ENCODE measurements around the gene ERCC5. TPM values are rescaled to one million over a fixed set of nuclear protein-coding genes. Genes with fewer than 3 reads are reported as not detected.

The ERCC5 gene
- total and polyA plus RNA-seq, 10 donors = 55.1 to 123 (median 74.8) TPM

- 90 to 92% (median 91%) methylated on average over 6 of the region's 6 CpGs for WGBS, 5 donors
- Histone ChIP-seq H3K4me3 (no peak overlapping the region), H3K36me3 (peaks cover 0 to 37% (median 15%) of the 10 kb centered on the region in 6 donors), H3K4me1 (peaks cover 21 to 80% (median 55%) of the 10 kb centered on the region in 6 donors), H3K27ac (no peak overlapping the region), H3K9me3 (no peaks in the 10 kb centered on the region), H3K27me3 (replicated peaks in 1 of 7) (no peaks in the 10 kb centered on the region)
- intact Hi-C loops (cut with DNase I; ENCODE audit: low total_unique reads) = loop anchor here (5.0 kb wide), 2 partner anchors 252 to 267 kb away; partner anchors contain the start of gene TPP2
- no peak for DNase-seq
- TF ChIP-seq CTCF (IDR thresholded peaks at IDR 0.05 in 8 of 11, conservative IDR thresholded peaks at IDR 0.05 in 3 of 11) (no peak), POLR2AphosphoS5 (IDR thresholded peaks at IDR 0.05) (no peak), POLR2A (IDR thresholded peaks at IDR 0.05) (no peak)
Measured at GRCh38 chr13:102848956-102849355, 3.1 kb downstream of the ERCC5 start.

GRCh38 chr13:102852556-102852955 is 6.7 kb downstream of the ERCC5 start:
- 84 to 92% (median 85%) methylated on average over 3 of the region's 3 CpGs for WGBS, 5 donors
- Histone ChIP-seq H3K4me3 (no peak overlapping the region), H3K9me3 (no peaks in the 10 kb centered on the region), H3K4me1 (peaks cover 19 to 84% (median 51%) of the 10 kb centered on the region in 6 donors), H3K27me3 (replicated peaks in 1 of 7) (no peaks in the 10 kb centered on the region), H3K27ac (no peak overlapping the region), H3K36me3 (peaks cover 2 to 73% (median 49%) of the 10 kb centered on the region in 6 donors)
- no peak for DNase-seq
- TF ChIP-seq CTCF (IDR thresholded peaks at IDR 0.05 in 8 of 11, conservative IDR thresholded peaks at IDR 0.05 in 3 of 11) (no peak), POLR2A (IDR thresholded peaks at IDR 0.05) (no peak), POLR2AphosphoS5 (IDR thresholded peaks at IDR 0.05) (no peak)
- intact Hi-C loops (cut with DNase I; ENCODE audit: low total_unique reads) = no loop called here

GRCh38 chr13:102854675-102855074 is 8.8 kb downstream of the ERCC5 start:
- intact Hi-C loops (cut with DNase I; ENCODE audit: low total_unique reads) = no loop called here
- WGBS, 5 donors = 11 to 81% (median 28%) methylated on average over 7 of the region's 7 CpGs
- no peaks in the 10 kb centered on the region for H3K27me3 ChIP-seq (replicated peaks in 1 of 7)

GRCh38 chr13:102856557-102856956 is 10.7 kb downstream of the ERCC5 start:
- 54 to 73% (median 62%) methylated on average over 5 to 6 of the region's 6 CpGs for WGBS, 5 donors
- intact Hi-C loops (cut with DNase I; ENCODE audit: low total_unique reads) = no loop called here
- DNase-seq = no peak

More at GRCh38 chr13:102854675-102855074, 8.8 kb downstream of the ERCC5 start:
- Histone ChIP-seq H3K36me3 (peaks cover 10 to 88% (median 66%) of the 10 kb centered on the region in 6 donors), H3K4me1 (peaks cover 3 to 62% (median 33%) of the 10 kb centered on the region in 6 donors), H3K9me3 (no peaks in the 10 kb centered on the region), H3K27ac (peak overlapping the region in 3 of 8 donors; percentile 2 to 36 (median 6)), H3K4me3 (no peak overlapping the region)
- no peak for TF ChIP-seq CTCF (IDR thresholded peaks at IDR 0.05 in 8 of 11, conservative IDR thresholded peaks at IDR 0.05 in 3 of 11)
- no peak for TF ChIP-seq POLR2A (IDR thresholded peaks at IDR 0.05)
- TF ChIP-seq POLR2AphosphoS5 (IDR thresholded peaks at IDR 0.05) = no peak
- no peak for DNase-seq

More at GRCh38 chr13:102856557-102856956, 10.7 kb downstream of the ERCC5 start:
- peaks cover 13 to 98% (median 84%) of the 10 kb centered on the region in 6 donors for H3K36me3 ChIP-seq
- peaks cover 3 to 46% (median 24%) of the 10 kb centered on the region in 6 donors for H3K4me1 ChIP-seq
- H3K4me3 ChIP-seq = no peak overlapping the region
- H3K9me3 ChIP-seq = no peaks in the 10 kb centered on the region
- no peaks in the 10 kb centered on the region for H3K27me3 ChIP-seq (replicated peaks in 1 of 7)
- no peak overlapping the region for H3K27ac ChIP-seq
- no peak for TF ChIP-seq POLR2A (IDR thresholded peaks at IDR 0.05)
- no peak for TF ChIP-seq CTCF (IDR thresholded peaks at IDR 0.05 in 8 of 11, conservative IDR thresholded peaks at IDR 0.05 in 3 of 11)
- TF ChIP-seq POLR2AphosphoS5 (IDR thresholded peaks at IDR 0.05) = no peak

All from spleen (tissue), 11 donors.